Left kidney (tissue), 2 donors: ENCODE results near the gene PTCD2. TPM values are rescaled to one million over a fixed set of nuclear protein-coding genes. Genes with fewer than 3 reads are reported as not detected.
A peak's percentile ranks its signal among the peaks of the same experiment; 100 is the strongest.

Source experiments
- DNase-seq: peaks from one replicate; pipeline ENCODE4 v3.0.0-alpha.2; 2013
- polyA plus RNA-seq: library from polyadenylated mRNA; unstranded; fragments of 120-200 nt; gene quantifications from one replicate; pipeline ENCODE4 v1.2.1, GENCODE V29; 2013; ENCODE audit not compliant: insufficient read length

Gene PTCD2
- polyA plus RNA-seq, 1 donor: 12.2 TPM

DNA sequence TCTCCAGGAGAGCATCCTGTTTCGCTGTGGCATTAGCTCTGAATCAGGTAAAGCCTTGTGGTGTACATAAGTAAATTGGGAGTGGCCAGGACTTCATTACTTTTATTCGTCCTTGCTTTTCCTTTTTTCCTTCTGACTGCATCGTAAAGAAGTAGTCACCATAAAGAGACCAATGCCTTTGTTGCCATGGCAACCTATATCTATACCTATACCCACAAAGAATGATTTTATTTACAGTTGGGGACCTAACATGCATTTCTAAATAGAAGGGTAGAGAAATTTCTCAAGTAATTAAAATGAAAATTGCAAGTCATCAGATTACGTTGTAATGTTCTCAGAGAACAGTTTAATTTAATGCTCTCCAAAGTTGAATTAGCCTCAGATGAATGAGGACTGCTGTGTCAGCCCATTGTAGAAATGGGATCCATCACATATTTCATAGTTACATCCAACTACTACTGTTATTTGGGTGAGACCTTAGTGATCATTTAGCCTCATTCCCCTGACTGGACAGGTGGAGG is 18.6 kb downstream of the PTCD2 start:
- no peak for DNase-seq

DNA sequence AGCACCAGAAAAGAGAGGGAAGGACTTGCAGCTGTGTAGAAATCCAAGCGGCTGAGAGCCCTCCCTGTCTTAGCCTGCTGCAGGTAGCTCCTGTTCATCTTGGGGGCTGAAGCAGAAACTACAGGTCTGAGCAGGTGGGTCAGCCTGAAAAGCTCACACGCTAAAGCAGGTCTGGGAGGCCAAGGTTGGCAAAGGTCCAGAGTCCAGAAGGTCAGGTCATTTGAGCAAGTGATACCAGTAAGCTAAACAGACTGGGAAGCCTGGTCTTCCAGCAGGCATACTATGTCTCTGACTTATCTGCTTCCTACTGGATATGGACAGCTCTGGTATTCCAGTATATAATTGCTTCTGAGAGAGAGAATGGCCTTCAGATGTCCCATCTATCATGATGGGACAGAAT is 26.2 kb downstream of the PTCD2 start:
- DNase-seq: no peak

DNA sequence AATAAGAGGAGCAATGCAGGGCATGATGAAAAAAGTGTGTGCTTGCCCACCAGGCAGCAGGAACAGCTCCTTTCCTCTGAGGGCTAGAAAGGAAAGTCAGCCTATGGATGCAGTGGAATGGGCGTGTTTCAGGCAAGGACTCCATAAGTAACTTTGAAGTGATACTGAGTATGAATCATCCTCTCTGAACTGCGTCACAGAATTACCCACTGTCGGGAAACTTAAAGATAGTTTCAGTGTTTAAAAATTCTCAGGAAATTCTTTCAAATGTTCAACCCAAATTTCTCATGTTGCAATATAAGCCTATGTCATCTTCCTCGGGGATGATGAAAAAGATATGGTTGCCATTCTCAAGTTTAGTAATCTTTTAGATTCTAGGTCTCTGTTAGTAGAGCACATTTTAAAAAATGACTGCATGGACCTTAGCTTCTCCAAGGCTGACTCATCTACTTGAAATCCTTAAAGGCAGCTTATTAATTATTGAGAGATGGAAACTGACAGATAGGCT is 27.7 kb downstream of the PTCD2 start:
- DNase-seq: no peak

DNA sequence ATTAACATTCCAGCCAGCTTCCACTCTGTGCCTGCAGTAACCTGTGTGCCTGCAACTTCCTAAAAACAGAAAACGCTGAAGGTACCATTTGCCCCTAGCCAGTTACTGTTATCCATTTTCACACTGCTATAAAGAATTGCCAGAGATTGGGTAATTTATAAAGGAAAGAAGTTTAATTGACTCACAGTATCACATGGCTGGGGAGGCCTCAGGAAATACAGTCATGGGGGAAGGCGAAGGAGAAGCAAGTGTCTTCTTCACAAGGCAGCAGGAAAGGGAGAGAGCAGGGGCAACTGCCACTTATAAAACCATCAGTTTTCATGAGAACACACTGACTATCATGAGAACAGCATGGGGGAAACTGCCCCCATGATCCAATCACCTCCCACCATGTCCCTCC is 31.2 kb downstream of the PTCD2 start:
- DNase-seq: no peak

DNA sequence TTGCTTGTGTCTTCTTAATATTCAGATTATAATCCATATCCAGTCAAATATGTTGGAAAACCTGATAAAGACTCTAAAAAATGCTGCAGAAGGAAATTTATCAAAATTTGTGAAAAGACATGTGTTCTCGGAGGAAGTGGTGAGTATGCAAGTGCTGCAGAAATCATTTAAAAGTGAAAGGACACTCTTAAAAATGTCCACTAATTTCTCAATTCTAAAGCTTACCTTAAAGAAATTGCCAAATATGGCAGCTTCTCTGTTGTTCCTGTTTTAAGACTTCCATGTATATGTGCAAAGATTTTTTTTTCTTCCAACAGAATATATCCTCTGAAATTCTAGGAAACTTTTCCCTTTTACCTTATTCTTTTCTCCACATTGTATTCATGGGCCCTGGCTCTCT is 32.4 kb downstream of the PTCD2 start:
- DNase-seq: no peak

DNA sequence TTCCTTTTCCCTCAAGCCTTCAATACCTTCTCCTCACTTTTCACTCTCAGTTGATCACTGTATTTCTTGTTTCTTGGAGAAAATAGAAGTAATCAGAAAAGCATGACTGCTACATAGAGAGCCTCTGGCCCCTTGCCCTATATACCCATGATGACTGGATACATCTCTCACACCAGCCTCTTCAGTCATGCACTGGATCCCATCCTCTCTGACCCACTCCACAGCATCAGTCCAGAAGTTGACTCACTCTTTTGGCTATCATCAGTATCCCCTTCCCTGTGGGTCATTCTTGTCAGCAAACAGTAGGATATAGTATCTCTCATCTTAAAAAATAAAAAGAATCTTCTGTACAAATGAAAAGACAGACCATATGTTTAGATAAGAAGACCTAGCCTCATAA is 32.9 kb downstream of the PTCD2 start:
- no peak for DNase-seq

DNA sequence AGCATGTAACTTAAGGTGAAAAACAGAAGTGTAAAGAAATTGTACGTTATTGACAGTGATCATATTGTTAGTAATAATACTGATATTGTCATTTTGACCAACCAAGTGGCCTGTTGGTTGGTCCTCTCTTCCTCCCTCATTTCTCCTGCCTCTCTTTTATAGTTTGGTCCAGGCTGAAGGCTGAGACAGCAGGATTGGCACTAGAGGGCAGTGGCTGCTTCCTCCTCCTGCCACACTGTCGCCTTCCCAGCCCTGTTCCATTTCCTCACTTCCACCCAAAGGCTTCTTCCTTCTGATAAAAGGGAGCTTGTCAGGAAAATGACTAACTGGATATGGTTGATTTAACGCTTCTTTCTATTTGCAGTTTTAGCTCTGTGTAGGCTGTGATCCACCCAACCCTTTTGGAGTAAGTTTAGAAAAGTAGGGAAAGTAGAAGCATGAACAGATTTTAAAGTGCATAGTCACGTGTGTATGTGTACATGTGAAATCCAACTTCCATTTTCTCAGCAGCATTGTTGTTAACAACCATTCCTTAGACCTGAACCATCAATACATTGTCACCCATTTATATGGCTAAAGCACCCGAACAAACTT is 35.6 kb downstream of the PTCD2 start:
- DNase-seq: peak; percentile 13

DNA sequence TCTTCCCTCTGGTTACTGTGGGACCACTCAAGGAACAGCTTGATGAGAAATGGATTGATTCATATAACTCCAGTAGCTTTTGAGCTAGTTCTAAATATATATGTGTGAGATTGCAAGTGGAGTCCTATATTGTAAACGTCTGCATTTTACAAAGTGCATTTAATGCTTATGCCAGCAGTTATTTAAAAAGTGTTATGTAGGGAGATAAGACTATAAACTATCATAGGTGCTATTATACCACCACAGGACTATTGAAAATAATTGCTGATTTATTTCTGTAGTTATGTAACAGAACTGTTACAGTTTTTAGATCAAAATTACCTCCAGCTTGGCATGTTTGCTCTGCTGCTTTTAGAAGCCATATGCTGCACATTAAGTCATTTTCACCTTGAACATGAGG is 36.2 kb downstream of the PTCD2 start:
- DNase-seq: no peak

DNA sequence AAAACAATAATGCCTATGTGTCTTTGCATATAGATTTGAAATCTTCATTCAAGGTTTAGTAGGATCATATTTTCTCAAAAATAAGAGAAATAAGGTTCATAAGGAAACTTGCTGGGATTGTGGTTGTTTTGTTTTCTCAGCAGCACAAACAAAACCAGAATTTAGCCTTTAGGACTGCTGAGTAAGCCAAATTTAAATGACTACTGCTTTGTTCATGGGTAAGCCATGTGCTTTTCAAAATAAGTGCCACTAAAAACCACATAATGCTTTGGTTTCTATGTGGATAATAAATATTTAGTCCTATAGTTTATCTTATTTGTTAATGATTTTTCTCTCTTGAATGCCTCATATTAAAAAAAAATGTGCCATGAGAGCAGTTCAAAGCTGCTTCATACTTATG is 38.8 kb downstream of the PTCD2 start:
- DNase-seq: no peak

DNA sequence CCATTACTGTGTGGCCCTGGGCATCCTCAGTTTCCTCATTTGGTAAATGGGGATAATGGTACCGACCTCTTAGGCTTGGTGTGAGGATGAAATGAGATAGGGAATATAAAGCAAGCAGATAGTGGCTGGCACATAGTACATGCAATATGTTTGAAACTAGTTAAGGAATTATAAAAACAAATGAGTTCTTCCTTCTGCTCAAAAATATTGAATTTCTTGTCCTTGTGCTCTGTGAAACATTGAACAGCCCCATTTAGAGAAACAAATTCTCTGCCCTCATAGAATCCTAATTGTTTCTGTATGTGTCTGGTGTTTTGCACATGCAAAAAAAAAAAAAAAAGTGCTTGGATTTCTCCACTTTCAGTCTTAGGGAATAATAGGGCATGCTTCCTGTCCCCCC is 39.7 kb downstream of the PTCD2 start:
- no peak for DNase-seq

DNA sequence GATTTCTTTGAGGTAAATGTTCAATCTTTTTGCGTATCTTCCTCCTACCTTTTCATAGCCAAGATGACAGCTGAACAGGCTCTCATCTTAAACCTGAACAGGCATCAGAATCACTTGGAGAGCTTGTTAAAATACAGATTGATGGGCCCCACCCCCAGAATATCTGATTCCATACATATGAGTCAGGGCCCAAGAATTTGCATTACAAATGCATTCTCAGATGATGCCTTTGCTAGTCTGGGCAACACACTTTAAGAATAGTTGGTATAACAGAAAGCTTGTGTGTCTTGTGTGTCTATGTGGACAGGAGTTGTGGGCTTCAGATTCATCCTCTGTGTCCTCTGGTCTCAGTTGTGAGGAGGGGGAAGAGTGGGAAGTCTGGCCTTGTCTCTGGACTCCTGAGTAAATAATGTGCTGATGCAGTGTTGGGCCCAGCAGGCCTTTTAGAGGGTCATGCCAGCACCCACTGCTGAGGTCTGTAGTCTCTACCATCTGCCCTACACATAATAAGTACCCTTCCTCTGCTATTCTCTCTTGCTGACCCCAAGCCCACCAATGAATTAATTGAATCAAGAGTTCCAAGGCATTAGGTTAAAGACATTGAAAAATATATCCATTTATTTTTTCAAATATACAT is 43.1 kb downstream of the PTCD2 start:
- DNase-seq: no peak

DNA sequence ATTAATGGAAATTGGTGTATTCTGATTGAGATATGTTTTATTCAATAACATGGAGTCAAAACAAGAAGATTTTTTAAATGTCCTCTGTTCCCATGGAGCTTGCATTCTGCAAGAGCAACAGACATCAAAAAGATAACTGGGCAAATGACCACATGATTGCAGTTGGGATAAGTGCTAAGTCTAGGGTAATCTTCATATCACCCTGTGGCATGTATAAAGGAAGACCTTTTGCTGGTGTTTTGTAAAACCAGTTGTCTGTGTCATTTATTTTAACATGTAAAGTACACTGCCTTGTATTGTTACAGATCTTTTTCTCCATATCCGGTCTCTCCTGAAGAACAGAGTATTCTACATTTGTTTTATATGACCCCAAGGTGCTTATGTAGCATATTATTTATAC is 44.0 kb downstream of the PTCD2 start:
- no peak for DNase-seq

DNA sequence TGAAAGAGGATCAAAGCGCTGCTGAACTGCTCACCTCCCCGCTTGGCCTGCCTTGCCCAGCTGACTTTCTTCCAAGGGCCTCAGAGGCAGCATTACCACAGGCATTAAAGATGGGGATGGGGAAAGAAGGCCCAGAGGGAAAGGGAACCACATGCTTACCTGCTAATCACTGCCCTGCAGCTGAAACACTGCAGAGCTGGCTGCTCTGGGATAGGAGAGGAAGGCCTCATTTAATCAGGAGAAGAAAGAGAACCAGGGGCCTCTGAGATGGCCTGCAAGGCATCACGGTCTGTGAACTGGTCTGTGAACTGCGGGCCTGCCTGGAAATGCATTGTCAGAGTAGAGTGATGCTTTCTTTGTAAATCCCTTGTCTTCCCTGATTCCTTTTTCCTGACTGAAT is 44.8 kb downstream of the PTCD2 start:
- no peak for DNase-seq

DNA sequence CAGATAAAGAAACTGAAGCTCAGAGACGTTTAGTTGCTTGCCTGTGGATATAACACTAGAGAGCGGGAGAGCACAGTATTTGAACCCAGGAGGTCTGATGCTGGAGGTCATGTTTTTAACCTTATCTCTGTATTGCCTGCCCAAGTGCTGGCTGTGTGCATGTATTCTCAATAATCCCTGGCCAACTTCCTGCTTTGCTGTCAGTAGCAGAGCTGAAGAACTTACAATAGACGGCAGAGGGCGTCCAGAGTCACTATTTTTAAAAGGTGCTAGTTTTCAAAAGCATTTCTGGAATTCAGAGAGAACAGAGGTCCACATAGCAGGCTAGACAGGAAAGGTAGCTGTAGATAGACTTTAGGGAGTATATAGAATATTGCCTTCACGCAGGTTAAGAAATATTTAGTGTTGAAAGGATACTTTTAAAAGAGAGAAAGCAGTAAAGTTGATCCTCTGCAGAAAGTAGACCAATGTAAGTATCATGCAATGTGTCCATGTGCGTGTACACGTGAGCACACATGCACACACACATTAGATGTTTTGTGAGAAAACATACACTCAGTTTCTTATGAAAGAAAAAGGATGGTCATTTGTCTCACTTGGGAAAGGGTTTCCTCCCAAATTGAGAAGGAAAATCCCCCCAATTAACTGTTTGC is 46.3 kb downstream of the PTCD2 start:
- peak; percentile 74 for DNase-seq

DNA sequence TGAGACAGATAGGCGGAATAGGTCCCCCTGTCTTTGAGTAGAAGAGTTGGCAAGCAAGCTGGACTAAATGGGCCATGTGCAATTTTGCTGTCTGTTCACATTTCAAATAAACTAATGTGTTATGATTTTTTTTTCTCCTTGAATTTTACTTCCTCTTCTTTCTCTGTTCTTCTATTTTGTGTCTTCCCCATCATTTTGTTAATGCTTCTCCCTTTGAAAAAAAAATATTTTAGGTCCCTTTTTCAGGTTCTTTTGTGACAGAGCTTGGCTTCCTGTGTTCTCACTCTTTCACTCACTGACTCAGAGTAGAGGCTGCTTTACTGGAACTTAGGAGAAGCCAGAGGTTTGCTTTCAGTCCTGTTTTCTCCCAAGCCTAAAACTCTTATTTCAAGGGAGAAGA is 48.1 kb downstream of the PTCD2 start:
- DNase-seq: no peak

DNA sequence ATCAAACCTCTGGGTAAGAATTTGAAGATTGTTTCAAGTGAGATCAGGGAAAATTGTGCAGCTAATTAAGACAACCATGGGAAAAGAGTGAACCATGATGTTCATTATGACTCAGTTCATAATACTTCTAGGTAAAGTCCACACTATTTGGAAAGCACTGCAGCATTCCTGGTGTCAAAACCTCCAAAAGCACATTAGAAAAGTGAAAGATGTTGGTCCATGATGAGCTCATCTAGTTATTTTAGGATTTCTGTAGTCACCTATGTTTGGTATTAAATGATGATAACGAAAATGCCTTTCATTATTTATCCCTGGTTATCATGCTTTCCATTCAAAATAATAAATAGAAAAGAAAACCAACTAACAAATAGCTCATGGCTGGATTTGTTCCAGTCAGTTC is 49.1 kb downstream of the PTCD2 start:
- no peak for DNase-seq

DNA sequence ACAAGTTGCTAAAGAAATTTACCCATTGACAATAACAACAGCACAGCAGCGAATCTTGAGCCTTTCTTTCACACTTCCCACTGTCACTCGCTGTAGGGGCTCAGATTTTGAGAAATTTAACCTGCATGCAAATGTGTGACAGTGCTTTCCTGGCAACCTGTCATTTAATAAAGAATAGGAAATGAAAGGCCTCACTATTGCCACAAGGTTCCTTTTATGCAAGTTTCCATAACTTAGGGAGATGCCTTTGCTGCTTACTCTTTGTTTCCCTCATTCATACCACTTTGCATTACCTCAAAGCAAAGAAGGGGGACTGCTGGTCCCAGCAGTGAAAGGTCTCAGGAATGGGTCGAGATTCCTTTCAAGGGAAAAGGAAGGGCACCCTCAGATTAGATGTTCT is 49.5 kb downstream of the PTCD2 start:
- DNase-seq: no peak

DNA sequence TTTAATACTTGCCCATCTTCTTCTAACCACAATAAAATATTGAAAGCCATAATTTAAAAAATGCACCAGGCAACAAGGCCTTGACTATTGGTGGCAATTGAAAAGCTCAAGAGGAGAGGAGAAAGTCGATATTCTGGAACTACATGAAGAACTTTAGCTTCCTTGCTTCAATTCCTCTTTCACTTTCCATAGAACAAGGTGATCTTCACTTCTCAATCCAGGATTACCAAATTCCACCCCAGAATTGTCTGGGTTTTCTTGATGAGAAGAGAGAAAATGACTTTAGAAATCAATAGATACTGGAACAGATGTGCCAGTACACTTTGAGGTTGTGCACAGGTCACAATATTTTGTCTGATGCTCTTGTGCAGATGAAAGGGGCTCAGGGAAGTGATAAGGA is 52.2 kb downstream of the PTCD2 start:
- DNase-seq: no peak

DNA sequence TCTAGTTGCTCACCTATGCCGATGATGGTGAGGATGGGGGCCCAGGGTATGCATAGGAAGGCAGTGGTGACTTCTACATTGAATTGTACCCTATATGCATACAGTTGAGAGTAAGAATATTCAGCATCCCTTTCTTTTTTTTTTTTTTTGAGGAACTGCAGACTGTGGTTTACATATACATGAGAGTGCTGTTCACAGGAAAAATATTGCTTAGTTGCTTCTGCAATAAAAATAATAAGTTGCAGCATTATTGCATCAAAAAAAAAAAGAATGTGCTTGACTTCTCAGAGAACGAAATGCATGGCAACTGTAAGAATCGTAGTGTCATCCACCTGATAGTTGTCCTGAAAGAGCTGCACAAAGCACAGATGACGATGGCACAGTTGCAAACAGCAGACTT is 52.8 kb downstream of the PTCD2 start:
- DNase-seq: no peak

DNA sequence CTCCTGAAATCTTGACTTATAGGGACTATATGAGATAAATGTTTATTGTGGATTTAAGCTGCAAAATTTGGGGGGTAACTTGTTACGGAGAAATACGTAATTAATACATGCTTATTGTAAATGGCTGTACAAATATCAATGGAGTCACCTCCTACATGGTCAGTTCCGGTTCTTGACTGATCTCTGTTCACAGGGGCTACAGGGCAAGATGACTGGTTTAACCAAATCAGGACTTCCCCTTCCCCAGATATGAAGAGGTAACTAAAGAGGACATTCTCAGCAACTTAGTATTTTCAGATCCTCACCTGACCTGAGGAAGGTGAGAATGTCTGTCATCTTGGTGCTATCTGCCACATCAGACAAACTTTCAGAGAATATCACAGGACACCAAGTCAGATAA is 54.7 kb downstream of the PTCD2 start:
- DNase-seq: no peak

DNA sequence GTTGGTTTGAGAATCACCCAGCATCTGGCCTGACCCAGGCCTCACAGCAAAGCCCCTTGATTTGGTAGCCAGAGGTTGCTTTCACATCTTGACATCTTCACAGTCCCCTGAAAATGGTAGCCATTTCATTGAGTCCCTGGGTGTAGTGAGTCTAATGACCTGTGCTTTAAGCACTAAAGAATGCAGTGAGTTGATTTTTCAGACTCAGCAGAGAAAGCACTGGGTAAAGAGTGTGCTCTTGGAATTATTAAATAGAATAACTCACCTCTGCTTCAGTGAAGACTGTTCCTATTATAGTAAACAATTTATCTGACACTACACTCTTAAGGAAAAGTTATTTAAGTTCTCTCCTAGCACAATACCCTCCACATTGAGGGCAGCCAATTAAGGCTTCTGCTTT is 56.2 kb downstream of the PTCD2 start:
- DNase-seq: no peak

DNA sequence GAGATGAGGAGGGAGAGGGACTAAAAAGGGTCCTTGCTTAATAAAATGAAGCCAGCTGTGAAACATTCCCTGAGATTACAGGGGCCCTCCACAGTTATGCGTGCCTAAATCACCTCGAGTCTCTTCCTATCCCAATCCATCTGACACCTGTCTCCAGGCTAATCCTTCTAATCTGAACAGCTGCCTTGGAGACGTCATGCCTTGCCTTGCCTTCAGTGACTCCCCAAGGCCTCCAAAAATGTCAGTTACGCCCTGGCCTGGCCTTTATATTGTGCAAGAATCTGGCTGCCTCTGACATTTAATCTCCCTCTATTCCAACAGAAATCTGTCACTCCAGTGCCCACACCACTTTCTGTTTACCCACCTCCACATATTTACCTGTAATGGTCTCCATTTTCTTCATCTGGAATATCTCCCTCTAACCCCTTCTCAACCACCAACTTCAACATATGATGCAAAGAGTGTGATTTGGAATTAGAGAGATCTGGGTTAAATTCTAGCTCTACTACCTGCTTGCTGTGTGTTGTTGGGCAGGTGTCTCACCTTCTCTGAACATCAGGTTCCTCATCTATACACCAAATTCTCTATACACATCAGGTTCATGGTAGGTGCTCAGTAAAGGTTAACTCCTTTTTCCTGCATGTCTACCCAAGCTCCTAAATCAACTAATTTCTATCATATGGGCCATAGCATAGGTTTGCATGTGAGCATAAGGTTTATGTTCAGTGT is 57.9 kb downstream of the PTCD2 start:
- DNase-seq: no peak
